22Rv1 (cell line): Measurements from ENCODE around the gene PARVB.

ENCODE experiments used
- ZFX ChIP-seq: fragments of 450-650 bp; IDR thresholded peaks from 2 replicates; pipeline ENCODE4 v1.6.1; 2017; ENCODE audit warnings: antibody characterized with exemption, borderline replicate concordance
- TF ChIP-seq, protein P1 (sequence below): fragments of 450-650 bp; IDR thresholded peaks from 2 replicates; pipeline ENCODE4 v1.5.1; 2017; ENCODE audit warnings: mild to moderate bottlenecking

DNA sequence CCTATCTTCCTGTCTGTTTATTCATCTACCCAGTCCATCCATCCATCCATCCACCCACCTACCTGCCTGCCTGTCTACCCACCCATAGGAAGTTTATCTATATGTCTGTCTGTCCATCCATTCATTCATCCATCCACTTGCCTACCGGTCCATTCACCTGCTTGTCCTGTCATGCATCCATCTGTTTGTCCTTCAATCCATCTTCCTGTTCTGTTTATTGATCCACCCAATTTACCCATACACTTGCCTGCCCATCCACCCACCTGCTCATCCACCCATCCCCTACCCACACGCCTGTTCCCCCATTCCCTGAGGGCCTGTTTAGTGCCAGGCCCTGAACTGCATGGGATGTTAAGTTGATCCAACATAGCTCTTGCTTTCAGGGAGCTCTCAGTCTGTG, 175.1 kb downstream of the PARVB start:
- TF ChIP-seq, protein P1, sequence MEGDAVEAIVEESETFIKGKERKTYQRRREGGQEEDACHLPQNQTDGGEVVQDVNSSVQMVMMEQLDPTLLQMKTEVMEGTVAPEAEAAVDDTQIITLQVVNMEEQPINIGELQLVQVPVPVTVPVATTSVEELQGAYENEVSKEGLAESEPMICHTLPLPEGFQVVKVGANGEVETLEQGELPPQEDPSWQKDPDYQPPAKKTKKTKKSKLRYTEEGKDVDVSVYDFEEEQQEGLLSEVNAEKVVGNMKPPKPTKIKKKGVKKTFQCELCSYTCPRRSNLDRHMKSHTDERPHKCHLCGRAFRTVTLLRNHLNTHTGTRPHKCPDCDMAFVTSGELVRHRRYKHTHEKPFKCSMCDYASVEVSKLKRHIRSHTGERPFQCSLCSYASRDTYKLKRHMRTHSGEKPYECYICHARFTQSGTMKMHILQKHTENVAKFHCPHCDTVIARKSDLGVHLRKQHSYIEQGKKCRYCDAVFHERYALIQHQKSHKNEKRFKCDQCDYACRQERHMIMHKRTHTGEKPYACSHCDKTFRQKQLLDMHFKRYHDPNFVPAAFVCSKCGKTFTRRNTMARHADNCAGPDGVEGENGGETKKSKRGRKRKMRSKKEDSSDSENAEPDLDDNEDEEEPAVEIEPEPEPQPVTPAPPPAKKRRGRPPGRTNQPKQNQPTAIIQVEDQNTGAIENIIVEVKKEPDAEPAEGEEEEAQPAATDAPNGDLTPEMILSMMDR, result no peak
- no peak for TF ChIP-seq ZFX
